SU-DHL-6 (cell line): ENCODE results near the gene PGA4.
A peak's percentile ranks its signal among the peaks of the same experiment; 100 is the strongest.

Experiments
- H2AFZ ChIP-seq: fragments of 200-600 bp; sonication (generic); 2 replicates; pipeline ENCODE4 v1.6.1; 2014; ENCODE audit warnings: low read depth, mild to moderate bottlenecking, moderate library complexity, mixed read lengths, antibody characterized with exemption, low read length; ENCODE audit not compliant: severe bottlenecking
- H3F3A ChIP-seq: fragments of 200-600 bp; shearing (Covaris generic); 2 replicates; pipeline ENCODE4 v1.6.0; 2016; ENCODE audit warnings: antibody characterized with exemption, mild to moderate bottlenecking; ENCODE audit not compliant: insufficient read depth
- H3K27ac ChIP-seq: fragments of 200-600 bp; sonication (generic); 2 replicates; pipeline ENCODE4 v1.5.1; 2016; ENCODE audit warnings: low read depth, mild to moderate bottlenecking, low read length, moderate library complexity, mixed read lengths
- H3K27me3 ChIP-seq: fragments of 200-600 bp; sonication (generic), shearing (Covaris generic); 2 replicates; pipeline ENCODE4 v1.6.0; 2014; ENCODE audit warnings: mild to moderate bottlenecking, low read length
- H3K36me3 ChIP-seq: fragments of 200-600 bp; sonication (generic); 2 replicates; pipeline ENCODE4 v1.6.1; 2014; ENCODE audit warnings: mild to moderate bottlenecking, low read length, mixed read lengths
- H3K4me2 ChIP-seq: fragments of 300-600, 200-600 bp; shearing (Covaris generic), sonication (generic); 2 replicates; pipeline ENCODE4 v1.6.0; 2014; ENCODE audit warnings: low read length, low read depth, mild to moderate bottlenecking; ENCODE audit not compliant: poor library complexity, severe bottlenecking
- H3K4me3 ChIP-seq: fragments of 200-600 bp; sonication (generic); 2 replicates; pipeline ENCODE4 v1.5.1; 2014; ENCODE audit warnings: antibody characterized with exemption, low read length, mild to moderate bottlenecking, mixed read lengths; ENCODE audit not compliant: insufficient read depth, poor library complexity, severe bottlenecking
- H3K79me2 ChIP-seq: fragments of 200-600 bp; sonication (generic); 2 replicates; pipeline ENCODE4 v1.6.1; 2014; ENCODE audit warnings: mild to moderate bottlenecking, low read length, moderate library complexity; ENCODE audit not compliant: insufficient read depth
- H3K9ac ChIP-seq: fragments of 200-600 bp; sonication (generic); 2 replicates; pipeline ENCODE4 v1.7.0; 2014; ENCODE audit warnings: mild to moderate bottlenecking, low read length
- H3K9me2 ChIP-seq: fragments of 200-600 bp; sonication (generic); replicated peaks from 2 replicates; pipeline ENCODE4 v1.6.1; 2014; ENCODE audit warnings: low read length; ENCODE audit not compliant: insufficient read depth
- H3K9me3 ChIP-seq: fragments of 200-600 bp; sonication (generic); 2 replicates; pipeline ENCODE4 v1.6.1; 2014; ENCODE audit warnings: low read length, mixed read lengths; ENCODE audit not compliant: insufficient read depth
- H4K20me1 ChIP-seq: fragments of 200-600 bp; sonication (generic); 2 replicates; pipeline ENCODE4 v1.6.1; 2014; ENCODE audit warnings: low read depth, mild to moderate bottlenecking, antibody characterized with exemption, low read length, moderate library complexity, mixed read lengths
- EZH2phosphoT487 ChIP-seq: fragments of 200-600 bp; sonication (generic), shearing (Covaris generic); conservative IDR thresholded peaks from 2 replicates; pipeline ENCODE4 v1.6.1; 2018; ENCODE audit warnings: mild to moderate bottlenecking, antibody characterized with exemption, low read length, moderate library complexity, mixed read lengths
- TF ChIP-seq, protein P1 (sequence below): fragments of 200-600 bp; sonication (generic); IDR thresholded peaks from one replicate; pipeline ENCODE4 v1.5.1; 2017; ENCODE audit warnings: antibody characterized with exemption, mild to moderate bottlenecking, low read length, moderate library complexity; ENCODE audit not compliant: insufficient read depth, poor library complexity, severe bottlenecking

PGA4 gene

DNA sequence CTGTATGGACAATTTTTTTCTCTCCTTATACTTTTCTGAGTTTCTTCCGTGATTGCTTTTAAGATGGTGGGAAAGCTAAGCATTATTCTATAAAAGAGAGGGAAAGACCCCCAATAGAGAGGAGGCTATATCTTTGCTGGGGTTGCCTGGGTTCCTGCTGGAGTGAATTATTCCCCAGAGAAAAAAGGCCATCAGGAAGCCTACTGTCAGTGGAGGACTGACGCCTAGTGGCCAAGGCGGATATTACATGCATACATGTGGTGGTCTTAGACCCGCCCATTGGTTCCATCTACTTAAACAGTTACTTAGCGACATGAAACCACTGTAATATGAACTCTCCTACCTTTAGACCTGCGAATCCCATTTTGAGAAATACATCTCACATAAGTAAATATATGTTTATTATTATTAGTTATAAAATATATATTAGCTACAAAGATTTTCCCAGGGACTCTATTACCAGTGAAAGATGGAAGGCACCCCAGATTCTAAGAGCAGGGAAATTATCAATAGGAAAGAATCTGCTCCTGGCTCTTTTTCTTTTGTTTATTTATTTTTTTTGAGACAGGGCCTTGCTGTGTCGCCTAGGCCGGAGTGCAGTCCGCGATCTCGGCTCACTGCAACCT, 34.5 kb upstream of the PGA4 start:
- Histone ChIP-seq H3K9me3 (no peaks in the 10 kb centered on the region), H3F3A (no peaks in the 10 kb centered on the region), H3K9ac (no peak overlapping the region), H3K4me3 (no peak overlapping the region), H3K36me3 (no peaks in the 10 kb centered on the region), H4K20me1 (no peaks in the 10 kb centered on the region), H3K79me2 (no peaks in the 10 kb centered on the region), H3K4me2 (no peak overlapping the region), H2AFZ (no peak overlapping the region), H3K27ac (no peak overlapping the region), H3K27me3 (no peaks in the 10 kb centered on the region), H3K9me2 (no peaks in the 10 kb centered on the region)
- no peak for TF ChIP-seq EZH2phosphoT487
- TF ChIP-seq, protein P1, sequence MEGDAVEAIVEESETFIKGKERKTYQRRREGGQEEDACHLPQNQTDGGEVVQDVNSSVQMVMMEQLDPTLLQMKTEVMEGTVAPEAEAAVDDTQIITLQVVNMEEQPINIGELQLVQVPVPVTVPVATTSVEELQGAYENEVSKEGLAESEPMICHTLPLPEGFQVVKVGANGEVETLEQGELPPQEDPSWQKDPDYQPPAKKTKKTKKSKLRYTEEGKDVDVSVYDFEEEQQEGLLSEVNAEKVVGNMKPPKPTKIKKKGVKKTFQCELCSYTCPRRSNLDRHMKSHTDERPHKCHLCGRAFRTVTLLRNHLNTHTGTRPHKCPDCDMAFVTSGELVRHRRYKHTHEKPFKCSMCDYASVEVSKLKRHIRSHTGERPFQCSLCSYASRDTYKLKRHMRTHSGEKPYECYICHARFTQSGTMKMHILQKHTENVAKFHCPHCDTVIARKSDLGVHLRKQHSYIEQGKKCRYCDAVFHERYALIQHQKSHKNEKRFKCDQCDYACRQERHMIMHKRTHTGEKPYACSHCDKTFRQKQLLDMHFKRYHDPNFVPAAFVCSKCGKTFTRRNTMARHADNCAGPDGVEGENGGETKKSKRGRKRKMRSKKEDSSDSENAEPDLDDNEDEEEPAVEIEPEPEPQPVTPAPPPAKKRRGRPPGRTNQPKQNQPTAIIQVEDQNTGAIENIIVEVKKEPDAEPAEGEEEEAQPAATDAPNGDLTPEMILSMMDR: peak; percentile 73

DNA sequence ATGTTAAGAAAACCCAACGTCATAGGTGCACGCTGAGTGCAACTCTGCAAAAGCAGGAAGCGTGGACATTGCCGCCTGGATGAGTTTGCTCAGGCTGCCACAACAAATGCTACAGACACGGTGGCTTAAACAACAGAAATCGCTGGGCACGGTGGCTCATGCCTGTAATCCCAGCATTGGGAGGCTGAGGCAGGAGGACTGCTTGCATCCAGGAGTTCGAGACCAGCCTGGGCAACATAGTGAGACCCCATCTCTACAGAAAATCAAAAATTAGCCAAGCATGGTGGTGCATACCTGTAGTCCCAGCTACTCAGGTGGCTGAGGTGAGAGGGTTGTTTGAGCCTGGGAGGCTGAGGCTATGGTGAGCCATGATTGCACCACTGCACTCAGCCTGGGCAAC, 32.2 kb upstream of the PGA4 start:
- TF ChIP-seq EZH2phosphoT487: no peak
- TF ChIP-seq, protein P1: no peak
- no peak overlapping the region for H3K9ac ChIP-seq
- no peak overlapping the region for H3K27ac ChIP-seq
- H2AFZ ChIP-seq: no peak overlapping the region
- H3K4me3 ChIP-seq: no peak overlapping the region
- H3K79me2 ChIP-seq: no peaks in the 10 kb centered on the region
- H3K4me2 ChIP-seq: no peak overlapping the region
- no peaks in the 10 kb centered on the region for H3K36me3 ChIP-seq
- H3F3A ChIP-seq: no peaks in the 10 kb centered on the region
- no peaks in the 10 kb centered on the region for H3K9me3 ChIP-seq
- H3K9me2 ChIP-seq: no peaks in the 10 kb centered on the region
- no peaks in the 10 kb centered on the region for H3K27me3 ChIP-seq
- no peaks in the 10 kb centered on the region for H4K20me1 ChIP-seq

DNA sequence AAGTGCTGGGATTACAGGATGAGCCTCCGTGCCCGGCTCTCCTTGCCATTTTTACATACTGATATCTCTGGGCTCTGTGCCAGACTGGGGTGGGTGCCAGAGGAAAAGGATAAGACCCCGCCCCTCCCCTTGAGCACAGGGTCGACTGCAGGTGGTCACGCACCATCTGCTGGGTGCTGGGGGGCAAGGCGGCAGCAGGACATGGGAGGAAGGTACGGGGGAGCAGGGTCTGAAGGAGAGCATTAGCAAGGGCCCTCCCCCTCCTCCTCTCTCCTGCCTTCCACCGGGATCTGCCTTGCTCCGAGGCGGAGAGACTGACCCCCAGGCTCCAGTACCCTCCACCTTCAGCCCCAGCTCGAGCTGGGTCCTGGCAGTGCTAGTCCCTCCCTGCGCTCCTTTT, 28.6 kb upstream of the PGA4 start:
- Histone ChIP-seq H3K4me3 (no peak overlapping the region), H3K27me3 (no peaks in the 10 kb centered on the region), H3K9me3 (no peaks in the 10 kb centered on the region), H3K27ac (no peak overlapping the region), H2AFZ (no peak overlapping the region), H3K36me3 (no peaks in the 10 kb centered on the region), H3K79me2 (no peaks in the 10 kb centered on the region), H4K20me1 (no peaks in the 10 kb centered on the region), H3F3A (no peaks in the 10 kb centered on the region), H3K9ac (no peak overlapping the region), H3K9me2 (no peaks in the 10 kb centered on the region), H3K4me2 (no peak overlapping the region)
- TF ChIP-seq, protein P1: no peak
- no peak for TF ChIP-seq EZH2phosphoT487
